H1 (cell line): ENCODE measurements around the gene PAK2. TPM values are rescaled to one million over a fixed set of nuclear protein-coding genes. Genes with fewer than 3 reads are reported as not detected.

Experiments
- CTCF ChIA-PET: fragments of 300-600 bp; sonication (Branson Sonifier 250); formaldehyde crosslinking; loops from one replicate; lab custom pipeline; 2021; ENCODE audit not compliant: partially characterized antibody; lab: Charles Lee
- POLR2A ChIA-PET: fragments of 300-600 bp; sonication (Branson Sonifier 250); formaldehyde crosslinking; loops from one replicate; lab custom pipeline; 2021; ENCODE audit warnings: inconsistent platforms; ENCODE audit not compliant: partially characterized antibody; lab: Charles Lee
- DNase-seq, 2 experiments: peaks; one replicate each; pipeline versions ENCODE4 v3.0.0 to v3.0.0-alpha.2; 2010 to 2022; ENCODE audit warnings: low spot score in 2 of 2, low read depth in 1 of 2, mixed read lengths in 1 of 2
- FAIRE-seq: peaks from 2 replicates; lab custom pipeline; 2011; peaks lifted over from hg19 to GRCh38; lab: Jason Lieb, UNC
- H2AFZ ChIP-seq: 2 replicates; pipeline ENCODE4 v1.8.1; 2012; ENCODE audit warnings: low read length, inconsistent platforms
- H2AK5ac ChIP-seq: 2 replicates; pipeline ENCODE4 v1.6.1; 2013; ENCODE audit warnings: low read depth, low read length
- H2BK120ac ChIP-seq: replicated peaks from 2 replicates; pipeline ENCODE3; 2013; ENCODE audit warnings: low read depth, low read length, inconsistent platforms
- H2BK12ac ChIP-seq: 2 replicates; pipeline ENCODE4 v1.6.1; 2013; ENCODE audit warnings: low read depth, low read length
- H2BK15ac ChIP-seq: 2 replicates; pipeline ENCODE4 v1.6.1; 2013; ENCODE audit warnings: low read length
- H2BK20ac ChIP-seq: 2 replicates; pipeline ENCODE4 v1.6.1; 2013; ENCODE audit warnings: low read length
- H2BK5ac ChIP-seq: 2 replicates; pipeline ENCODE4 v1.6.1; 2013; ENCODE audit warnings: low read depth, low read length
- H3K14ac ChIP-seq: 2 replicates; pipeline ENCODE4 v1.6.1; 2013; ENCODE audit warnings: inconsistent platforms; ENCODE audit not compliant: insufficient read length
- H3K18ac ChIP-seq: 2 replicates; pipeline ENCODE4 v1.6.1; 2013; ENCODE audit warnings: low read length; ENCODE audit errors: extremely low read depth
- H3K23ac ChIP-seq: 2 replicates; pipeline ENCODE4 v1.6.1; 2013; ENCODE audit warnings: inconsistent platforms; ENCODE audit not compliant: insufficient read length
- H3K23me2 ChIP-seq: 2 replicates; pipeline ENCODE4 v1.6.1; 2013; ENCODE audit warnings: low read depth, low read length
- H3K27ac ChIP-seq: 2 replicates; pipeline ENCODE4 v1.6.1; 2011; ENCODE audit warnings: low read depth, low read length, inconsistent platforms
- H3K27me3 ChIP-seq, 4 experiments: replicated peaks in 1 of 4; 1 replicate in 1 of 4; 2 replicates in 3 of 4; pipeline versions ENCODE4 v1.6.1 to v1.8.1; 2011 to 2013; ENCODE audit warnings: low read length in 3 of 4, mild to moderate bottlenecking in 3 of 4, inconsistent platforms in 2 of 4, mixed read lengths in 2 of 4, moderate library complexity in 1 of 4; ENCODE audit not compliant: control insufficient read depth in 3 of 4, insufficient read depth in 3 of 4; ENCODE audit errors: extremely low read depth in 1 of 4
- H3K36me3 ChIP-seq, 4 experiments: 2 replicates each; pipeline versions ENCODE4 v1.6.1 to v1.8.1; 2011 to 2013; ENCODE audit warnings: mild to moderate bottlenecking in 4 of 4, low read length in 3 of 4, moderate library complexity in 2 of 4, control low read depth in 1 of 4, inconsistent platforms in 1 of 4; ENCODE audit not compliant: insufficient read depth in 4 of 4, control insufficient read depth in 2 of 4
- H3K4ac ChIP-seq: replicated peaks from 2 replicates; pipeline ENCODE3; 2013; ENCODE audit warnings: low read length, low read depth, mixed read lengths, inconsistent platforms; ENCODE audit not compliant: insufficient read length
- H3K4me1 ChIP-seq, 4 experiments: replicated peaks in 1 of 4; 1 replicate in 1 of 4; 2 replicates in 3 of 4; pipeline versions ENCODE4 v1.6.1 to v1.8.1; 2011 to 2013; ENCODE audit warnings: low read length in 3 of 4, inconsistent platforms in 2 of 4, mixed read lengths in 1 of 4; ENCODE audit not compliant: insufficient read depth in 4 of 4, control insufficient read depth in 3 of 4
- H3K4me2 ChIP-seq, 2 experiments: 2 replicates each; pipeline versions ENCODE4 v1.6.1 to v1.8.1; 2011 to 2013; ENCODE audit warnings: low read depth in 2 of 2, low read length in 2 of 2, control low read depth in 1 of 2, inconsistent platforms in 1 of 2, mild to moderate bottlenecking in 1 of 2; ENCODE audit not compliant: insufficient read depth in 1 of 2
- H3K4me3 ChIP-seq, 4 experiments: fragments of 200-600, 300-600 bp in 1 of 4; sonication (generic), shearing (Covaris generic), sonication (Bioruptor Twin) in 1 of 4; 2 replicates each; pipeline versions ENCODE4 v1.5.1 to v1.8.1; 2011 to 2016; ENCODE audit warnings: low read length in 4 of 4, low read depth in 3 of 4, control low read depth in 2 of 4, inconsistent platforms in 2 of 4, mild to moderate bottlenecking in 2 of 4, mixed read lengths in 1 of 4, moderate library complexity in 1 of 4; ENCODE audit not compliant: insufficient read depth in 2 of 4; ENCODE audit errors: extremely low read depth in 1 of 4
- H3K56ac ChIP-seq: replicated peaks from 2 replicates; pipeline ENCODE3; 2013; ENCODE audit warnings: low read depth, mild to moderate bottlenecking, mixed read lengths, low read length, inconsistent platforms; ENCODE audit not compliant: insufficient read length
- H3K79me1 ChIP-seq: 2 replicates; pipeline ENCODE4 v1.6.1; 2013; ENCODE audit warnings: low read depth, low read length, control low read depth
- H3K79me2 ChIP-seq, 2 experiments: 2 replicates each; pipeline versions ENCODE4 v1.6.1 to v1.8.1; 2012 to 2013; ENCODE audit warnings: low read length in 2 of 2, mild to moderate bottlenecking in 2 of 2, inconsistent platforms in 1 of 2; ENCODE audit not compliant: insufficient read depth in 2 of 2, control insufficient read depth in 1 of 2
- H3K9ac ChIP-seq, 4 experiments: replicated peaks in 1 of 4; 1 replicate in 1 of 4; 2 replicates in 3 of 4; pipeline versions ENCODE4 v1.6.1 to v1.8.1; 2011 to 2013; ENCODE audit warnings: low read depth in 3 of 4, low read length in 3 of 4, control low read depth in 2 of 4, mild to moderate bottlenecking in 2 of 4, moderate library complexity in 2 of 4, inconsistent platforms in 1 of 4; ENCODE audit errors: extremely low read depth in 1 of 4
- H3K9me3 ChIP-seq, 2 experiments: 2 replicates each; pipeline versions ENCODE4 v1.6.1 to v1.8.1; 2012 to 2013; ENCODE audit warnings: mild to moderate bottlenecking in 2 of 2, moderate library complexity in 2 of 2, control low read depth in 1 of 2, inconsistent platforms in 1 of 2, low read depth in 1 of 2, low read length in 1 of 2, mixed read lengths in 1 of 2; ENCODE audit not compliant: insufficient read depth in 2 of 2
- H4K20me1 ChIP-seq, 2 experiments: replicated peaks in 1 of 2; 2 replicates each; pipeline versions ENCODE3 to v1.8.1; 2011 to 2013; ENCODE audit warnings: inconsistent platforms in 2 of 2, low read length in 2 of 2, mild to moderate bottlenecking in 1 of 2; ENCODE audit not compliant: insufficient read depth in 2 of 2, control insufficient read depth in 1 of 2
- H4K5ac ChIP-seq: 2 replicates; pipeline ENCODE4 v1.6.1; 2013; ENCODE audit warnings: low read length, low read depth, mixed read lengths, inconsistent platforms; ENCODE audit not compliant: insufficient read length
- H4K8ac ChIP-seq: 2 replicates; pipeline ENCODE4 v1.8.0; 2013; ENCODE audit warnings: mild to moderate bottlenecking, moderate library complexity, low read length, inconsistent platforms; ENCODE audit not compliant: insufficient read depth; ENCODE audit errors: extremely low read depth
- H4K91ac ChIP-seq: replicated peaks from 2 replicates; pipeline ENCODE3; 2013; ENCODE audit warnings: low read length, mixed read lengths, inconsistent platforms; ENCODE audit not compliant: insufficient read length
- ASH2L ChIP-seq: fragments of 200-600, 300-600 bp; sonication (generic); IDR thresholded peaks from one replicate; pipeline ENCODE4 v1.7.1; 2017; ENCODE audit warnings: low read length
- BCL11A ChIP-seq, 2 experiments: IDR thresholded peaks; one replicate each; pipeline ENCODE4 v1.6.1; 2011; ENCODE audit warnings: low read depth in 2 of 2, low read length in 2 of 2, mild to moderate bottlenecking in 2 of 2
- CTCF ChIP-seq, 3 experiments: IDR thresholded peaks; 1 replicate in 2 of 3; 2 replicates in 1 of 3; pipeline versions ENCODE4 v1.5.1 to v1.6.1; 2011; ENCODE audit warnings: low read length in 3 of 3, mild to moderate bottlenecking in 3 of 3, inconsistent platforms in 2 of 3, low read depth in 1 of 3, moderate library complexity in 1 of 3; ENCODE audit not compliant: insufficient read depth in 1 of 3; ENCODE audit errors: control extremely low read depth in 1 of 3
- KDM1A ChIP-seq: fragments of 200-600, 300-600 bp; sonication (generic); IDR thresholded peaks from 2 replicates; pipeline ENCODE4 v1.7.1; 2016; ENCODE audit warnings: mild to moderate bottlenecking, low read length, borderline replicate concordance
- PHF8 ChIP-seq: fragments of 200-600 bp; sonication (generic); conservative IDR thresholded peaks from 2 replicates; pipeline ENCODE4 v1.7.1; 2012; ENCODE audit warnings: low read depth, mild to moderate bottlenecking, inconsistent platforms, low read length, moderate library complexity
- POLR2A ChIP-seq, 2 experiments: IDR thresholded peaks; 1 replicate in 1 of 2; 2 replicates in 1 of 2; pipeline ENCODE4 v1.6.1; 2011; ENCODE audit warnings: low read depth in 2 of 2, low read length in 2 of 2, mild to moderate bottlenecking in 2 of 2; ENCODE audit errors: control extremely low read depth in 1 of 2
- POLR2AphosphoS5 ChIP-seq: IDR thresholded peaks from 2 replicates; pipeline ENCODE4 v1.6.1; 2011; ENCODE audit warnings: low read depth, low read length
- POU5F1 ChIP-seq: IDR thresholded peaks from 2 replicates; pipeline ENCODE4 v1.6.1; 2011; ENCODE audit warnings: low read depth, mild to moderate bottlenecking, low read length, moderate library complexity
- SIN3A ChIP-seq, 2 experiments: IDR thresholded peaks in 1 of 2; conservative IDR thresholded peaks in 1 of 2; 2 replicates each; pipeline ENCODE4 v1.6.1; 2011 to 2012; ENCODE audit warnings: low read length in 2 of 2, improper control_type of control experiment in 1 of 2, low read depth in 1 of 2, mild to moderate bottlenecking in 1 of 2
- SRF ChIP-seq: IDR thresholded peaks from 2 replicates; pipeline ENCODE4 v1.6.1; 2011; ENCODE audit warnings: mild to moderate bottlenecking, low read depth, low read length, moderate library complexity
- SUZ12 ChIP-seq: fragments of 200-600 bp; sonication (generic); IDR thresholded peaks from 2 replicates; pipeline ENCODE4 v1.6.1; 2012; ENCODE audit warnings: mild to moderate bottlenecking, inconsistent platforms, low read length, moderate library complexity, mixed read lengths
- TAF1 ChIP-seq: IDR thresholded peaks from 2 replicates; pipeline ENCODE4 v1.6.1; 2011; ENCODE audit warnings: mild to moderate bottlenecking, low read depth, low read length
- WGBS, 2 experiments: shearing (Covaris generic) in 1 of 2; methylation state at CpG; one replicate each; pipeline versions ENCODE4 v1.1.6 to v1.1.7; 2013 to 2015; ENCODE audit warnings: low lambda C conversion rate in 2 of 2, mixed read lengths in 2 of 2, inconsistent platforms in 1 of 2, low coverage in 1 of 2, missing lambda C conversion rate in 1 of 2; ENCODE audit not compliant: insufficient replicate concordance in 2 of 2, insufficient coverage in 1 of 2, insufficient read length in 1 of 2; ENCODE audit errors: extremely low coverage in 1 of 2, missing lambda C conversion rate in 1 of 2; 5-methylcytosine and 5-hydroxymethylcytosine counted together
- polyA plus RNA-seq, 7 experiments: library from polyadenylated mRNA; depleted of rRNA in 3 of 7; stranded (reverse) in 5 of 7; unstranded in 2 of 7; fragments of >200 nt in 5 of 7; fragments of 200-250 nt in 2 of 7; gene quantifications; 1 replicate in 5 of 7; 2 replicates in 1 of 7; 4 replicates in 1 of 7; pipeline versions ENCODE4 v1.2.1 to v1.2.3, GENCODE V29; 2011 to 2013; ENCODE audit warnings: missing spikeins in 2 of 7, mixed read lengths in 2 of 7
- total RNA-seq: library from RNA; stranded (reverse); fragmentation: NEBNext Ultra II Directional; extraction: Animal tissue kit (Norgen Biotek cat#: 25700); gene quantifications from 2 replicates; pipeline ENCODE4 v1.2.1, GENCODE V29; 2021

PAK2 gene
- total and polyA plus RNA-seq, 2 of the 8 experiments (the other 6 are each of a cell fraction or from before 2014, with no cell fraction given) = 13.1 to 60.5 TPM

DNA sequence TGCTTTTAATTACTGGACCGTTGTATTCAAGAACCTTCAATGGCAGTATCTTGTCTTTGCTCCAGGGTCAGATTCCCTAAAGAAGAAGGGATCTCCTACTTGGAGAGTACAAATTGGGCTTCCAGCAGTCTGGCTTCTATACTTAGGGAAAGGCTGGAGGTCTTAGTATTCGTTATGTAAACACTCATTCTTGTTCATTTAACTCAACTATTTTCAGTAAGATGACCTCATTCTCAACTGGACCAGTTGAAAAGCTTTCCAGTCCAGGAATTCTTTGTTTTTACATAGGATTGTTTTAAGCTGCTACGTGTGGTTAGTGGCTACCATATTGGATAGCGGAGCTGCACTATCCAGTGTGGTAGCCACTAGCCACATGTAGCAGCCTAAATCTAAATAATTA is 132.7 kb downstream of the PAK2 start:
- Histone ChIP-seq H2AFZ (no peak overlapping the region), H4K5ac (no peak overlapping the region), H2BK20ac (no peak overlapping the region), H3K27me3 (no peaks in the 10 kb centered on the region), H2BK12ac (no peak overlapping the region), H3K79me2 (peaks cover 11 to 81% of the 10 kb centered on the region in 2 experiments), H3K14ac (no peak overlapping the region), H2BK5ac (no peak overlapping the region), H4K8ac (no peak overlapping the region), H4K91ac (no peak overlapping the region), H3K23ac (no peak overlapping the region), H2BK15ac (no peak overlapping the region), H4K20me1 (peaks cover 0 to 17% of the 10 kb centered on the region in 2 experiments), H3K9me3 (no peaks in the 10 kb centered on the region), H3K36me3 (no peaks in the 10 kb centered on the region; a peak in 1 of 8 replicates), H3K4me3 (no peak overlapping the region), H3K56ac (no peak overlapping the region), H2AK5ac (no peak overlapping the region), H3K9ac (no peak overlapping the region), H3K27ac (no peak overlapping the region), H3K18ac (no peak overlapping the region), H3K4ac (no peak overlapping the region), H3K23me2 (peaks cover 7% of the 10 kb centered on the region; the same call in 1 of the 2 replicates), H3K79me1 (peaks cover 5% of the 10 kb centered on the region; the same call in 1 of the 2 replicates), H2BK120ac (no peak overlapping the region), H3K4me2 (no peak overlapping the region), H3K4me1 (peaks cover 0 to 4% (median 0%) of the 10 kb centered on the region in 4 experiments; a peak in 3 of 7 replicates)
- WGBS, 2 experiments = 92% methylated on average over 4 of the region's 4 CpGs; no CpG with 5 or more reads in 1 of the 2 experiments
- no peak for FAIRE-seq
- ChIA-PET CTCF (no interaction called here), POLR2A (interaction anchor here (0.6 to 0.8 kb wide), 2 partner anchors 77 to 1106 kb away, joined by 3 read pairs; no protein-coding TSS in a partner anchor)
- TF ChIP-seq PHF8 = no peak
- no peak for TF ChIP-seq TAF1
- no peak for TF ChIP-seq CTCF (IDR thresholded peaks at IDR 0.05; ENCODE audit: control extremely low read depth in 1 of 3, insufficient read depth in 1 of 3, low read depth in 1 of 3, low read length in 3 of 3)
- no peak for TF ChIP-seq POLR2AphosphoS5
- no peak for TF ChIP-seq POU5F1
- no peak for TF ChIP-seq SRF
- no peak for TF ChIP-seq KDM1A
- no peak for TF ChIP-seq SUZ12
- no peak for TF ChIP-seq POLR2A (IDR thresholded peaks at IDR 0.05; ENCODE audit: control extremely low read depth in 1 of 2, low read depth in 2 of 2, low read length in 2 of 2)
- TF ChIP-seq ASH2L = no peak
- no peak for TF ChIP-seq BCL11A (IDR thresholded peaks at IDR 0.05; ENCODE audit: low read depth in 2 of 2, low read length in 2 of 2)
- TF ChIP-seq SIN3A (conservative IDR thresholded peaks at IDR 0.05 in 1 of 2, IDR thresholded peaks at IDR 0.05 in 1 of 2; ENCODE audit: low read depth in 1 of 2, low read length in 2 of 2) = no peak
- DNase-seq = no peak
